CD4-positive, alpha-beta T cell treated with Interleukin-2 at 100 ng/mL for 4 hours (primary cell): ENCODE results near the gene UNK.

Source experiments
- DNase-seq: peaks from one replicate; pipeline ENCODE4 v3.0.0-alpha.2; 2020; ENCODE audit warnings: low spot score

Gene UNK

GRCh38 chr17:75822119-75822799 lies 37.7 kb downstream of the UNK start:
- peak; percentile 26 for DNase-seq

- DNase-seq = no peak
These were observed 38.2 kb downstream of the UNK start for GRCh38 chr17:75822800-75823166.

GRCh38 chr17:75823257-75824041 lies 38.8 kb downstream of the UNK start:
- no peak for DNase-seq

GRCh38 chr17:75824050-75824552 lies 39.5 kb downstream of the UNK start:
- DNase-seq = no peak

- DNase-seq = no peak
These were observed 40.1 kb downstream of the UNK start for GRCh38 chr17:75824666-75825065.

- DNase-seq = no peak
These were observed 40.5 kb downstream of the UNK start for GRCh38 chr17:75825149-75825552.

GRCh38 chr17:75825748-75826370 lies 41.3 kb downstream of the UNK start:
- DNase-seq = no peak

- no peak for DNase-seq
These were observed 42.1 kb downstream of the UNK start for GRCh38 chr17:75826561-75827307.

- peak; percentile 66 for DNase-seq
These were observed 42.9 kb downstream of the UNK start for GRCh38 chr17:75827308-75828075.

GRCh38 chr17:75828076-75828400 lies 43.4 kb downstream of the UNK start:
- no peak for DNase-seq

GRCh38 chr17:75828741-75829140 lies 44.1 kb downstream of the UNK start:
- DNase-seq = no peak

GRCh38 chr17:75829747-75830146 lies 45.1 kb downstream of the UNK start:
- no peak for DNase-seq

- DNase-seq = peak; percentile 22
These were observed 45.8 kb downstream of the UNK start for GRCh38 chr17:75830164-75831031.

- no peak for DNase-seq
These were observed 46.5 kb downstream of the UNK start for GRCh38 chr17:75831032-75831571.

- DNase-seq = peak; percentile 60
These were observed 47.6 kb downstream of the UNK start for GRCh38 chr17:75832164-75832651.

GRCh38 chr17:75832652-75833400 lies 48.2 kb downstream of the UNK start:
- DNase-seq = peak; percentile 21

GRCh38 chr17:75834279-75834920 lies 49.8 kb downstream of the UNK start:
- DNase-seq = no peak

GRCh38 chr17:75834928-75835653 lies 50.5 kb downstream of the UNK start:
- DNase-seq = no peak
